SW 1271 (cell line): Measurements from ENCODE around the gene HAUS2.
"Not testable (repeated sequence)": the region's sequence is repeated elsewhere in the genome, so short reads cannot be mapped to it uniquely, and the experiment has no call there.

Experiments used
- DNase-seq, 2 experiments: peaks; one replicate each; lab custom pipeline; 2025; lab: John Stamatoyannopoulos, UW

The HAUS2 gene

GRCh38 chr15:42576040-42576594, 27.5 kb downstream of the HAUS2 start:
- DNase-seq: no peak

DNA sequence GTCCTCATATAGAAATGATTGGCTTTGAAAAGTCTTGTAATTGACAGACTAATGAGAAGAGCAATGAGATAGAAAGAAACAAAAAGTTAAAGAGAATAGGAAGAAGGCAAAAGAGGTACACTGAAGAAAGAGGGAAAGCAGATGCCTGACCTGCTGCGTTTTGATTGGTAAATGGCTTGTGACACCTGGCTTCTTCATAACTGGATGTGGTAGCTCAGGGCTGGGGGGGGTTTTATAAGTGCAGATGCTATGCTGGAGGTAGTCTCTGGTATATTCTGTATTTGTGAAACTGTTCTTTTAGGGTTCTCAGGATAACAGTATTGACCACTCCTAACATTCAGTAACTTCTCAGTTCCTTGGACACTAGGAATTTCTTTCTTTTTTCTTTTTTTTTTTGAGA, 28.1 kb downstream of the HAUS2 start:
- no peak for DNase-seq

DNA sequence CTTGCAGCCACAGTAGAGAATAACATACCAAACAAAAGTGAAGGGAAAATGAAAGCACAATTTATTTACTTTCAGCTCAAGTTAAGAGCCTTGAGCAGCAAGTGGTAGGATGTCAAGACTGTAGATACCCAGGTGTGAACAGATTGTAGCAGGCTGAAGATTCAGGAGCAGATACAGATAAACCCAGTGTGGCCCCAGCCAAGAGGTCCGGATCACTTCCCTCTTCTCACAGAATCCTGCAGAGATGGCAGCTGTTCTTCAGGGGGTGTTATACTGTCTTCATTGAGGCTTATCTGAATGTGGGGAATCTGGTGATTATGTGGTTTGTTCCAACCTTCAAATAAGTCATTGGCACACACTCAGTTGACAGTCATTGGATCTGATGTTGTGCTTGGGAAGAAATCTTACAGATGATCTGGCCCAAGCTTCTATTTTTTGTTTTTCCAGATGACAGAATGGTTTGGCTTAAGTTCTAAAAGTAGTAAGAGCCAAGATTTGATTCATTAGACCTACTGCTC, 28.9 kb downstream of the HAUS2 start:
- no peak for DNase-seq

DNA sequence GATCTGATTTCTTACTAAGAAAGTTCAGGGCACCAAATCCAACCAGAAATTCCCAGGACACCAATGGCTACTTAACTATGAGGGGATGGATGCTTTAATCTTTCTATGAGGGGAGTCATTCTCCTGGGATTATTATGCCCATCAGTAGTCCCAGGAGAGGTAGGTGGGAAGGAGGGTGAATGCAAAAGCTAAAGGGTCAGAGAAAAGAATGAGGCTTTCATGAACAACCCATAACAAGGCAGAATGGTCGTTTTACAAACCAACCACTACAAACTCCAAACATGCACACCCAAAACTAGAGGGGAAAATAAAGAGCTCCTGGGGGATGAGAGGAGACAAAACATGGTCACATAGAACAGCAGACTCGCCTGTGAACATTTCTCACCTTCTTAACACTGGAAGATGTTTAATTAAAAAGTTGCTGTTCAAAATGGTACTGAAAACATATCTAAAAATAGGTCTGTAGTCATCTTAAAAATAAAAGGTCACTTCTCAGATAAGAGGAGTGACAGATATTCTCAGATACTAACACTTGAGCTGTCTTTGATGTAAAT, 30.4 kb downstream of the HAUS2 start:
- no peak for DNase-seq

DNA sequence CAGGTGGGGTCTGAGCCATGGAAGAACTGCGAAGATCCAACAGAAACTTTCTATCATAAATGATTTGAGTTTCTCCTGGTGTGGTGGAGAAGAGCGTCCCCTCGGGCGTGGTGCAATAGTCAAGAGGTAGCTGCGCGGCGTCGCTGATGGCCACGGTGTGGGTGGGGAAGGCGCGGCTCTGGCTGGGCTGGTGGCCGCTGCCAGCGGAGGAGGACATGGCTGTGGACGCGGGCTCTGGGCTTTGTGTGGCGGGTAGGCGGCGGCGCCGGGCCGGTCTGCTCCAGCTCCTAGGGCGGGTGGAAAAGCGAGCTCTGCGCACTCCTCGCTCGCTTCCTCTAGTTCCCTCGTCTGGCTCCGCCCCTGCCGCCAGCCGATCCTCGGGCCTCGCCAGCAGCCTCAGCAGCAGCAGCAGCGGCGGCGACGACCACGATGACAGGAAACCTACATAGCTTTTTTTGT, 32.7 kb downstream of the HAUS2 start:
- DNase-seq: peak in 1 of 2 experiments; percentile 13

DNA sequence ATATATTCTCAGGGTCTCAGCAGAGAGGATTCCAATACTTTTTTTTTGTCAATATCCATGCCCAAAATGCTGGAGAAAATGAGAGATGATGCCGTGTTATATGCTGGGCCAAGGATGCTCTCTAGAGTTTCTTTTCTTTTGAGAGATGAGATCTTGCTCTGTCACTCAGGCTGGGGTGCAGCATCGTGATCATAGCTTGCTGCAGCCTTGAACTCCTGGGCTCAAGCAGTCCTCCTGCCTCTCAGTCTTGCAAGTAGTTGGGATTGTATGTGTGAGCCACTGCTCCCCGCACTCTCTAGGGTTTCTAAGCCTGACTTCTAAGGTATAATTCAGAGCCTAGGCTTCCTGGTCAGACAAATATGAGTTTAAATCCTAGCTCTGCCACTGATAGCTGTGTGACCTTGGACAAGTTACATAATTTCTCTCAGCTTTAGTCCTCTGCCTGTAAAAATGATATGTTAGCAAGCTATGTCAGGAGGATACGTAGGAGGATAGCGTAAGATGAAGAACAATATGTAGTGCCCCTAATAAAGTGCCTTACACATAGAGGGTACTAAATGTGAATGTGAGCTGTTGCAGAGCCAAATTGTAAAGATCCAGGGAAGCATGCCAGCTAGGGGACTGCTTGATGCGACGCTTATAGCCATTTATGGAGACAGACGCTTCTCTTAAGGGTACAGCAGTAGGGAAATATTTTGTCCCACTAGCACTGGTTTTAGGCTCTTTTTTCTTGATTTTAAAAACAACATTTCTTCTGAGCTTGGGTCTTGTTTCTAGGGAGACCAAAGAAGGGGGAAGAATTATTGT, 34.1 kb downstream of the HAUS2 start:
- no peak for DNase-seq

DNA sequence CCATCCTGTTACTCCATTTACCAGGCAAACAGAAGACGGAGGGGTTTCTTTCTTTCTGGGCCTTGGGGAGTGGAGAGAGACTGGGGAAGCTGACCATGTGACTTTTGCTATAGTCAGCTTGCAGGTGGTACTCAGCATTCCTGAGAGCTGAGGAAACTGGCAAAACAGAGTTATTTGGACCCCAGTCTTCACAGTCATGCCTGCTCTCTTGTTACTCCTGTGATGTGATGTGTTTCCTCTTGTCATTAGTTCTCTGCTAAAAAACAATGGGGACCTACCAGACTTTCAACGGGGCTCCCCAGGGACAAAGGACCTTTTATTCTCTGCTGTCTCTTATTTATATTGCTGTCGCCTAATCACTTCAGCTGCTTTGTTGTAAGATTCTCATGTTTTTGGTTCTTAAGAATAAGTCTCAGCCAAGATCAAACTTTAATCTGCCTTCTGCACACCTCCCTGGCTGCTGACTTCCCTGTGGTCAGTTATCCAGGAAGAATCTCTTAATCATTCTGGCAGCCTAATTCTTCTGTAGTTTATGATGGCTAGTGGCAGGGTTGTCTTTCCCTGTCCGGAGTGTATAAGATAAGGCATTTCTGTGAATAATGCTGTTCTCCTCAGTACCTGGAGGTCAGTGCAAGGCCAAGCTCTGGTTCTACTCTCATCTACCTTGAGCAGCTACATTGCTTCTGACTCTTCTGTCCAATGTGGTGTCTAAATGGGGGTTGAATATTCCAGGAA, 35.6 kb downstream of the HAUS2 start:
- no peak for DNase-seq

- DNase-seq: no peak
Measured at GRCh38 chr15:42590619-42591237, 42.1 kb downstream of the HAUS2 start.

DNA sequence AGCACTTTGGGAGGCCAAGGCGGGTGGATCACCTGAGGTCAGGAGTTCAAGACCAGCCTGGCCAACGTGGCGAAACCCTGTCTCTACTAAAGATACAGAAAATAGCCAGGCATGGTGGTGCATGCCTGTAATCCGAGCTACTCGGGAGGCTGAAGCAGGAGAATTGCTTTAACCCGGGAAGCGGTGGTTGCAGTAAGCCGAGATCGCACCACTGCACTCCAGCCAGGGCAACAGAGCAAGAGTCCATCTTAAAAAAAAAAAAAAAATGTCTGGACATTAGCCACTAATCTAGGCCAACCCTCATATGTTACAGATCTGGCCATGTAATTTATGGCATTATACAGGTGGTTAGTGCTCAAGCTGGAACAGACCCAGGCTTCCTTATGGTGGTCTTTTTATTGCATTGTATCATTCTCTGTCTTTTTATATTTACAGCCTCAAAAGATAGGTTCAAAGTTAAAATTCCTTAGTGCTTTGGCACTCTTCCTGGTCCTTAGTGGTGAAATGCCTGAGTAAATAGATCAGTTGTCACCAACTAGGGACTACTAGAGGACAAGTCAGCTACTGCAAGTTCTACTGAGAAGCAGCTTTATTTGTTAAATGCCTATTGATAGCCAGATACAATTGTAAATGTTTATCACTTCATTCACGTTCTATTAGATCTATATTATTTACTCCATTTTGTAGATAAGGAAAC, 42.7 kb downstream of the HAUS2 start:
- peak in 1 of 2 experiments; percentile 11 for DNase-seq

DNA sequence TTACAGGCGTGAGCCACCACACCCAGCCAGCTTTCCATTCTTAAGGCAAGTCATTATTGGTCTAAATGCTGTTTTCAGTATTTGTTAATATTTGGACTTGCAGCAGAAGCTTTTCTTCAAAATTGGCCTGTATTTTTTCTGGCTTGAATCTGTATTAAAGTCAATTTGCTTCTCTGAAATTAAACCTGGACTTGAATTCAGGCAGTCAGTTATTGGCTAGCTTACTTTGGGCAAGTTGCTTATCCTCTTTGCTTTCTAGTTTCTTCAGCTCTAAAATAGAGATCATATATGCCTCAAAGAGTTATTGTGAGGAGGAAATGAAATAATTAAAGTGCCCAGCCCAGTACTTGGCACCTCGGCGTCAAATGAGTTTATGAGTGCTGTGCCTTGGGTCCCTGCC, 44.1 kb downstream of the HAUS2 start:
- DNase-seq: no peak

DNA sequence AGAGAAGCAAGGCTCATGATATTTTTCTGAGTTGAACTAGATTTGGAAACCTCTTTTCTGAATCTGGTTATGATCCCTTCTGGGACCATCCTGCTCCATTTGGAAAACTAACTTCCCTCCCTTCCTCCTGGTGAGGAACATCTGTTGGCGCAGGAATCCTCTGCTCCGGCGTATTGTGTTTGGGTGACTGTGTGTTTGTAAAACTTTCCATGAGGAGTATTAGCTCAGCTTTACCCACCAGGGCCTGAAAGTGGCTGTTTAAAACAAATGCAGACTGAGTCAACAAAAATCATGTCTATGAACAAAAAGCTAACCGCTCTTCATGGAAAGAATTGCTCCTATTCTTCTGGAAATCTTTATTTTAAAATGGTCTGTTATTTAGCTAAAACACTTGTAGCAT, 44.5 kb downstream of the HAUS2 start:
- DNase-seq: no peak

DNA sequence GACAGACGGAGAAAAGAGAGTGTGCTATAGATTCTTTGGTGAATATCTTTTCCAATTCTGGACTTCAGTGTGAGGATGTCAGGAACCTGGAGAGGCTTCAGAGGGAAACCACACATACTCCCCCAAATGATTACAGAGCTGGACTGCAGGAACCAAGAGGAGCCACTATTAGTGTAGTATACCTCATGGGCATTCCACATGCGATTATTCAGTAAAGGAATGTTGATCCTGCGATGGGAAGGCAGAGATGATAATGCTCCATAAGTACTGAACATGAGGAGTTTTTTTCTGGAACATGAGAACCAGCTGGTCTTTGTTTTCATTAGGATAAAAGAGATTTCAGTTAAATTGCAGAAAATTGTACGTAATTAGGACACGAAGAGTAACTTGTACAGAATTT, 45.5 kb downstream of the HAUS2 start:
- no peak for DNase-seq

GRCh38 chr15:42595626-42596240, 47.1 kb downstream of the HAUS2 start:
- no peak for DNase-seq

- not testable (repeated sequence) for DNase-seq
Measured at GRCh38 chr15:42601316-42601715, 52.7 kb downstream of the HAUS2 start.

DNA sequence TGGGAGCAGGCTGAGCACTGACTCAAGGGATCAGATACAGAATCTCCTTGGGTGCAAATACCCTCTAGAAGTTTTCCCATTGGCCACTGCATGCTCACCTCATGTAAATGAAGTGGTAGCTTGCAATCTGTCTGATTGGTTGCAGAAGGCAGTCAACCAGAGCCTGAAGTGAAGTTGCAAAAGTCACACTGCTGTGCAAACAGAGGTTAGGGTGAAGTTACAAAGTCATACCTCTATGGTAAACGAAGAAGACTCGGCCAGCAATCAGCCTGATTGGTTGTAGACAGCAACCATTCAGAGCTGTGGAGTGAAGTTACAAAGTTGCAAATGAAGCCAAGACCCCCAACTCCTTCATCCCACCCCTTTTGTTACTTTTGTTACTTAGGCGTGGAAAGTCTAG, 53.9 kb downstream of the HAUS2 start:
- no peak for DNase-seq

GRCh38 chr15:42603978-42604377, 55.3 kb downstream of the HAUS2 start:
- DNase-seq: no peak

- no peak for DNase-seq
Measured at GRCh38 chr15:42604894-42605744, 56.5 kb downstream of the HAUS2 start.

GRCh38 chr15:42605796-42606195, 57.2 kb downstream of the HAUS2 start:
- no peak for DNase-seq

DNA sequence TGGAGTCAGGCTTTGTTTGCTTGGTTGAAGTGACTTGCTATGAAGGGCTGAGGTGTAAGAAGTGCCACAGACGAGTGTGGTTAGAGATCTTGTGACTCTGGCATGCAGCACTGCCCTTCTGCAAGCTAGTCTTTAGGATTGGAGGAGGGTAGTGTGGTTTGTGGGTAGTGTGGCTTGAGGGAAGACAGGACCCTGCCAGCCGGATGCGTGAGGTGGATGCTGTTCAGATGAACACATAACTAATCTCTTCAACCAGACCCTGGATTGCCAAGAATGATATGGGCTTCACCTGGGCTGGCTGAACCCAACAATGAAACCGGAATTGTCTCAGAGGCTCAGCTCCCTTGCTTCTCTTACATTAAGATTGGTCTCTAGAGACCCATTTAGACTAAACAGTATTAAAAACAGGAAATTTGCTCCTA, 59.5 kb downstream of the HAUS2 start:
- no peak for DNase-seq
